Gastroesophageal sphincter (tissue), 3 donors: ENCODE results near the gene SLC18A2.

ENCODE experiments used
- POLR2A ChIP-seq, 2 donors: fragments of 450-650 bp; IDR thresholded peaks; one replicate each; pipeline ENCODE4 v1.6.1; 2017; ENCODE audit warnings: antibody characterized with exemption in 2 of 2, mild to moderate bottlenecking in 2 of 2, moderate library complexity in 1 of 2
- POLR2AphosphoS5 ChIP-seq: sonication (generic); formaldehyde crosslinking; IDR thresholded peaks from one replicate; pipeline ENCODE4 v1.6.1; 2017; ENCODE audit warnings: antibody characterized with exemption
- TF ChIP-seq, protein P1 (sequence below), 4 experiments: fragments of 200-600 bp in 2 of 4; fragments of 450-650 bp in 2 of 4; sonication (generic) in 1 of 4; IDR thresholded peaks; one replicate each; pipeline ENCODE4 v1.5.1; 2017 to 2019; ENCODE audit warnings: antibody characterized with exemption in 4 of 4, mild to moderate bottlenecking in 2 of 4, moderate library complexity in 2 of 4

DNA sequence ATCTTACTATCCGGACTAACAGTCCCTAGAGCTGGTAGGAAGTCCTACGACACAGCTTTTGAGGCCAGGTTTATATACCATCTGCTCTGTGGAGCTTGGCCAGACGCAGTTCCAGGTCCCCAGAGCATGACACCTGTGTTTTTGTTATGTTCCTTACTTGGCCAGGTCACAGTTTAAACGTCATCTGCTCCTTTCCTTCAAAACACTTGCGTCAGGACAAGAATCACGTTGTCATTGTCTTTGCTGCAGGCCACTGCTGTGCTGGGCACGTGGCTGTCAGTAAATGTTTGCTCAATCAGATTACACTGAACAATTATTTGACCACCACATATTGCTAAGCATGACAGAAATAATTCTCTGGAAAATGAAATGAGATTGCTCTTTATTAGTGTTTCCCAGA is 23.9 kb downstream of the SLC18A2 start:
- TF ChIP-seq, protein P1, sequence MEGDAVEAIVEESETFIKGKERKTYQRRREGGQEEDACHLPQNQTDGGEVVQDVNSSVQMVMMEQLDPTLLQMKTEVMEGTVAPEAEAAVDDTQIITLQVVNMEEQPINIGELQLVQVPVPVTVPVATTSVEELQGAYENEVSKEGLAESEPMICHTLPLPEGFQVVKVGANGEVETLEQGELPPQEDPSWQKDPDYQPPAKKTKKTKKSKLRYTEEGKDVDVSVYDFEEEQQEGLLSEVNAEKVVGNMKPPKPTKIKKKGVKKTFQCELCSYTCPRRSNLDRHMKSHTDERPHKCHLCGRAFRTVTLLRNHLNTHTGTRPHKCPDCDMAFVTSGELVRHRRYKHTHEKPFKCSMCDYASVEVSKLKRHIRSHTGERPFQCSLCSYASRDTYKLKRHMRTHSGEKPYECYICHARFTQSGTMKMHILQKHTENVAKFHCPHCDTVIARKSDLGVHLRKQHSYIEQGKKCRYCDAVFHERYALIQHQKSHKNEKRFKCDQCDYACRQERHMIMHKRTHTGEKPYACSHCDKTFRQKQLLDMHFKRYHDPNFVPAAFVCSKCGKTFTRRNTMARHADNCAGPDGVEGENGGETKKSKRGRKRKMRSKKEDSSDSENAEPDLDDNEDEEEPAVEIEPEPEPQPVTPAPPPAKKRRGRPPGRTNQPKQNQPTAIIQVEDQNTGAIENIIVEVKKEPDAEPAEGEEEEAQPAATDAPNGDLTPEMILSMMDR (IDR thresholded peaks at IDR 0.05): no peak
- TF ChIP-seq POLR2A (IDR thresholded peaks at IDR 0.05) (no peak), POLR2AphosphoS5 (no peak)
